ENCODE measurements around the gene SLC1A1.

Gene SLC1A1

GRCh38 chr9:4497855-4498254 is 7.6 kb downstream of the SLC1A1 start:
- no peak for TF ChIP-seq EGR1 (IDR thresholded peaks at IDR 0.05)
- TF ChIP-seq FOXM1 (IDR thresholded peaks at IDR 0.05; ENCODE audit: borderline replicate concordance, low read depth) = no peak
- no peak for TF ChIP-seq TAF1 (IDR thresholded peaks at IDR 0.05; ENCODE audit: low read depth)
- no peak for TF ChIP-seq TCF12 (IDR thresholded peaks at IDR 0.05; ENCODE audit: low read depth)
- no peak for TF ChIP-seq USF1 (IDR thresholded peaks at IDR 0.05)
- TF ChIP-seq CREB1 (IDR thresholded peaks at IDR 0.05; ENCODE audit: low read depth) = no peak
- TF ChIP-seq, protein P1, sequence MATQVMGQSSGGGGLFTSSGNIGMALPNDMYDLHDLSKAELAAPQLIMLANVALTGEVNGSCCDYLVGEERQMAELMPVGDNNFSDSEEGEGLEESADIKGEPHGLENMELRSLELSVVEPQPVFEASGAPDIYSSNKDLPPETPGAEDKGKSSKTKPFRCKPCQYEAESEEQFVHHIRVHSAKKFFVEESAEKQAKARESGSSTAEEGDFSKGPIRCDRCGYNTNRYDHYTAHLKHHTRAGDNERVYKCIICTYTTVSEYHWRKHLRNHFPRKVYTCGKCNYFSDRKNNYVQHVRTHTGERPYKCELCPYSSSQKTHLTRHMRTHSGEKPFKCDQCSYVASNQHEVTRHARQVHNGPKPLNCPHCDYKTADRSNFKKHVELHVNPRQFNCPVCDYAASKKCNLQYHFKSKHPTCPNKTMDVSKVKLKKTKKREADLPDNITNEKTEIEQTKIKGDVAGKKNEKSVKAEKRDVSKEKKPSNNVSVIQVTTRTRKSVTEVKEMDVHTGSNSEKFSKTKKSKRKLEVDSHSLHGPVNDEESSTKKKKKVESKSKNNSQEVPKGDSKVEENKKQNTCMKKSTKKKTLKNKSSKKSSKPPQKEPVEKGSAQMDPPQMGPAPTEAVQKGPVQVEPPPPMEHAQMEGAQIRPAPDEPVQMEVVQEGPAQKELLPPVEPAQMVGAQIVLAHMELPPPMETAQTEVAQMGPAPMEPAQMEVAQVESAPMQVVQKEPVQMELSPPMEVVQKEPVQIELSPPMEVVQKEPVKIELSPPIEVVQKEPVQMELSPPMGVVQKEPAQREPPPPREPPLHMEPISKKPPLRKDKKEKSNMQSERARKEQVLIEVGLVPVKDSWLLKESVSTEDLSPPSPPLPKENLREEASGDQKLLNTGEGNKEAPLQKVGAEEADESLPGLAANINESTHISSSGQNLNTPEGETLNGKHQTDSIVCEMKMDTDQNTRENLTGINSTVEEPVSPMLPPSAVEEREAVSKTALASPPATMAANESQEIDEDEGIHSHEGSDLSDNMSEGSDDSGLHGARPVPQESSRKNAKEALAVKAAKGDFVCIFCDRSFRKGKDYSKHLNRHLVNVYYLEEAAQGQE (IDR thresholded peaks at IDR 0.05; ENCODE audit: low read depth) = no peak
- TF ChIP-seq YY1 (IDR thresholded peaks at IDR 0.05; ENCODE audit: low read depth) = no peak

DNA sequence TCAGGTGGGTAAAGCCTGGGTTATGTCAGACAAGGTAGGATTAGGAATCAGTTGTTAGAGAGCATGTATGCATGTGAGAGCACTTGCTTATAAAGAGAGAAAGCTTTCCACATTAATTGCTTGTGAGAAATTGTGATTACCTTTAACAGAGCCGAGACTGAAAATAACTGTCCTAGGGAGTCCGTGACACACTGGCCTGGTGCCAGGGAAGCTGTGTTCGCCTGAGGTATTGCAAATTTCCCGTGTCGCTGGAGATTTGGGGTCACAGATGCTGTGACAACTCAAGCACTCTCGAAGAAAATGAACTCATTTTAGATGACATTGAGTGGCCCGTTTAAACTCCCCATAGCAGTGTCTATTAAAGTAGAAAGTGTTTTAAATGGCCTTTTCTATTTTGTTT is 9.6 kb downstream of the SLC1A1 start:
- TF ChIP-seq CREB1 (IDR thresholded peaks at IDR 0.05; ENCODE audit: low read depth) = no peak
- TF ChIP-seq MAX (IDR thresholded peaks at IDR 0.05) = no peak

- no peak for TF ChIP-seq TEAD4 (IDR thresholded peaks at IDR 0.05)
- no peak for TF ChIP-seq FOXM1 (IDR thresholded peaks at IDR 0.05; ENCODE audit: borderline replicate concordance, low read depth)
These were observed 10.9 kb downstream of the SLC1A1 start for GRCh38 chr9:4501147-4501507.

DNA sequence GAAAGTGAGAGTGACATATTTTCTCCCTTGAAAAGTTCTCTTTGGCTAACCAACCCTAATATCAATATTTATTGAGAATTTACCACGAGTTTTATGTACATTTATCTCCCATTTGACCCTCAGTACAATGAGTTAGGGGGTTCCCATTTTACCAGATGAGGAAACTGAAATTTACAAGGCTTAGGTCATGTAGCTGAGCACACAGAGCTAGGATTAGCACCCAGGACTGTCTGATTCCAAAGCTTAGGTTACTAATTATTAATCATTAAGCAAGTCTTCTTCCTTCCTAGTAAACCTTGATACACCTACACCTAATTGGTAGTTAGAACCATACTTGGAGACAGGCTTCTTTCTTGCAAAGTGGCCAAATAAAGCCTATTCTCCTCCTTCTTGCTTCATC is 12.2 kb downstream of the SLC1A1 start:
- TF ChIP-seq CREB1 (IDR thresholded peaks at IDR 0.05; ENCODE audit: low read depth) (no peak), FOXM1 (IDR thresholded peaks at IDR 0.05; ENCODE audit: borderline replicate concordance, low read depth) (no peak), RAD21 (IDR thresholded peaks at IDR 0.05; ENCODE audit: low read depth) (no peak), EGR1 (IDR thresholded peaks at IDR 0.05) (no peak), EP300 (IDR thresholded peaks at IDR 0.05; ENCODE audit: borderline replicate concordance) (no peak), TCF12 (IDR thresholded peaks at IDR 0.05; ENCODE audit: low read depth) (no peak), MAX (IDR thresholded peaks at IDR 0.05) (no peak), NFIC (IDR thresholded peaks at IDR 0.05) (no peak), TAF1 (IDR thresholded peaks at IDR 0.05; ENCODE audit: low read depth) (no peak), ZBTB7A (IDR thresholded peaks at IDR 0.05; ENCODE audit: low read depth) (no peak), USF1 (IDR thresholded peaks at IDR 0.05) (no peak), YY1 (IDR thresholded peaks at IDR 0.05; ENCODE audit: low read depth) (no peak), TEAD4 (IDR thresholded peaks at IDR 0.05) (no peak), CEBPB (IDR thresholded peaks at IDR 0.05) (no peak)
- TF ChIP-seq, protein P1 (IDR thresholded peaks at IDR 0.05; ENCODE audit: low read depth) = no peak

- no peak for TF ChIP-seq TEAD4 (IDR thresholded peaks at IDR 0.05)
- TF ChIP-seq FOXM1 (IDR thresholded peaks at IDR 0.05; ENCODE audit: borderline replicate concordance, low read depth) = no peak
- TF ChIP-seq RAD21 (IDR thresholded peaks at IDR 0.05; ENCODE audit: low read depth) = no peak
- no peak for TF ChIP-seq TCF12 (IDR thresholded peaks at IDR 0.05; ENCODE audit: low read depth)
- TF ChIP-seq USF1 (IDR thresholded peaks at IDR 0.05) = no peak
These were observed 12.8 kb downstream of the SLC1A1 start for GRCh38 chr9:4503103-4503502.

DNA sequence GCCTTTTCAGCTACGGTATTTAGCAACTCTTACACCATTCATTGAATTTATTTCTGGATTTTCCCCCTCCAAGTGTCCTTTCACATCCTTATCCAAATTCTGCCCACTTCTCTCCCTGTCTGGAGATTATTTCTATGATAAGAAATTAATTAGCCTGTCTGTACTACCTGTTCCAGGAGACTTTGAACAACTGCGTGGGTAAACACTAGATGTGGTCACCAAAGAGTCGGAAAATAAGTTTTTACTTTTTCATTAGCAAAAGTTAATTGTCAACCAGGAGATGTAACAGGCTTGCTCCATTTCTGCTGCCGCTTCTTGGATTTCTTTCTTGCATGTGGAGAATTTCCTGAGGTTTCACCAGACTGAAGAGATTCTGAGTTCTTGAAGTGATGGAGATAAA is 14.0 kb downstream of the SLC1A1 start:
- TF ChIP-seq TCF12 (IDR thresholded peaks at IDR 0.05; ENCODE audit: low read depth) (no peak), EP300 (IDR thresholded peaks at IDR 0.05; ENCODE audit: borderline replicate concordance) (no peak), RAD21 (IDR thresholded peaks at IDR 0.05; ENCODE audit: low read depth) (no peak), FOXM1 (IDR thresholded peaks at IDR 0.05; ENCODE audit: borderline replicate concordance, low read depth) (no peak), CREB1 (IDR thresholded peaks at IDR 0.05; ENCODE audit: low read depth) (no peak), TEAD4 (IDR thresholded peaks at IDR 0.05) (no peak), YY1 (IDR thresholded peaks at IDR 0.05; ENCODE audit: low read depth) (no peak), ZBTB7A (IDR thresholded peaks at IDR 0.05; ENCODE audit: low read depth) (no peak), NFIC (IDR thresholded peaks at IDR 0.05) (no peak), TAF1 (IDR thresholded peaks at IDR 0.05; ENCODE audit: low read depth) (no peak), MAX (IDR thresholded peaks at IDR 0.05) (no peak), USF1 (IDR thresholded peaks at IDR 0.05) (no peak), EGR1 (IDR thresholded peaks at IDR 0.05) (no peak), CEBPB (IDR thresholded peaks at IDR 0.05) (no peak)
- TF ChIP-seq, protein P1 (IDR thresholded peaks at IDR 0.05; ENCODE audit: low read depth) = no peak

All from Ishikawa (cell line).